ENCODE results near the gene MYO9B. TPM values are rescaled to one million over a fixed set of nuclear protein-coding genes. Genes with fewer than 3 reads are reported as not detected.
A peak's percentile ranks its signal among the peaks of the same experiment; 100 is the strongest.

MYO9B gene
- total RNA-seq, 1 experiment from 2014 or later, result 58.6 TPM

- peaks cover 42 to 65% (median 44%) of the 10 kb centered on the region in 3 experiments for H3K36me3 Mint-ChIP-seq (ENCODE audit: insufficient read depth in 1 of 3, low read depth in 3 of 3)
- Histone ChIP-seq H2AK5ac (ENCODE audit: insufficient read length, low read length) (no peak overlapping the region), H2BK12ac (ENCODE audit: insufficient read length, low read depth, low read length) (no peak overlapping the region), H3K56ac (ENCODE audit: insufficient read length, low read depth, low read length) (no peak overlapping the region), H4K20me1 (ENCODE audit: control insufficient read depth, insufficient read depth, insufficient read length) (peaks cover 2% of the 10 kb centered on the region), H3K4ac (ENCODE audit: low read depth, low read length) (no peak overlapping the region), H3K27ac (ENCODE audit: insufficient read length, low read depth, low read length) (no peak overlapping the region), H3K14ac (ENCODE audit: insufficient read depth, low read length) (no peak overlapping the region), H3K9me3 (ENCODE audit: control insufficient read depth, low read depth, low read length) (no peaks in the 10 kb centered on the region), H3K4me1 (ENCODE audit: insufficient read depth, low read length) (no peaks in the 10 kb centered on the region), H3K23me2 (ENCODE audit: insufficient read length, low read depth, low read length, poor library complexity, severe bottlenecking) (no peaks in the 10 kb centered on the region), H2BK20ac (ENCODE audit: low read depth, low read length, poor library complexity, severe bottlenecking) (no peak overlapping the region), H3K23ac (ENCODE audit: insufficient read length, low read depth, low read length) (no peak overlapping the region), H2BK120ac (ENCODE audit: low read depth, low read length, poor library complexity, severe bottlenecking) (no peak overlapping the region), H4K5ac (ENCODE audit: insufficient read length, low read depth, low read length) (no peak overlapping the region), H3K9ac (ENCODE audit: extremely low read depth, insufficient read length, low read length) (no peak overlapping the region), H4K8ac (replicated peaks; ENCODE audit: insufficient read length, low read depth, low read length) (no peak overlapping the region), H3K27me3 (ENCODE audit: insufficient read depth, low read length) (no peaks in the 10 kb centered on the region), H3K79me1 (ENCODE audit: insufficient read depth, low read depth, low read length, poor library complexity, severe bottlenecking) (no peaks in the 10 kb centered on the region), H2BK15ac (ENCODE audit: low read depth, low read length) (no peak overlapping the region), H4K91ac (ENCODE audit: insufficient read length, low read depth, low read length) (no peak overlapping the region), H2AFZ (ENCODE audit: low read length) (no peak overlapping the region), H2BK5ac (ENCODE audit: insufficient read length, low read length) (no peak overlapping the region), H3K18ac (ENCODE audit: insufficient read length, low read depth, low read length) (no peak overlapping the region), H3T11ph (ENCODE audit: low read length) (no peak overlapping the region), H3K4me2 (ENCODE audit: insufficient read depth, insufficient read length, low read length) (no peak overlapping the region), H3K79me2 (ENCODE audit: insufficient read depth, low read length) (no peaks in the 10 kb centered on the region)
- H3K4me3 Mint-ChIP-seq, result no peak overlapping the region
- H3K27ac Mint-ChIP-seq, result no peak overlapping the region
- TF ChIP-seq CTCF (conservative IDR thresholded peaks at IDR 0.05), result peak; percentile 88
- WGBS (ENCODE audit: extremely low coverage, insufficient read length, low lambda C conversion rate), result no CpG with 5 or more reads among the region's 27 CpGs
- no peaks in the 10 kb centered on the region for H3K9me3 Mint-ChIP-seq
- H3K4me1 Mint-ChIP-seq, result peaks cover 6 to 15% of the 10 kb centered on the region in 2 experiments
- H3K27me3 Mint-ChIP-seq (ENCODE audit: low read depth), result no peaks in the 10 kb centered on the region
- peak; percentile 78 for DNase-seq
Observed at GRCh38 chr19:17205237-17206140, 129.9 kb downstream of the MYO9B start.
